Heart right ventricle (tissue), 16 donors: ENCODE results near the gene RALY. TPM values are rescaled to one million over a fixed set of nuclear protein-coding genes. Genes with fewer than 3 reads are reported as not detected.

ENCODE experiments used
- ATAC-seq, 8 donors: fragments of 200-7000 bp; cut with Tn5 transposase; one replicate each; pipeline ENCODE4 v1.9.1; 2020; ENCODE audit warnings: mild to moderate bottlenecking in 8 of 8, moderate library complexity in 8 of 8, moderate number of reproducible peaks in 1 of 8
- DNase-seq, 2 donors: peaks; one replicate each; pipeline ENCODE4 v3.0.0-alpha.2; 2020
- H3K27ac ChIP-seq, 10 donors: fragments of 200-600 bp; sonication (generic) in 2 of 10; one replicate each; pipeline versions ENCODE4 v1.5.0 to v1.8.0; 2020 to 2022; ENCODE audit warnings: mild to moderate bottlenecking in 3 of 10
- H3K27me3 ChIP-seq, 7 donors: fragments of 200-600 bp; one replicate each; pipeline ENCODE4 v1.8.0; 2021 to 2022; ENCODE audit warnings: mild to moderate bottlenecking in 2 of 7
- H3K36me3 ChIP-seq, 9 donors: fragments of 200-600 bp; sonication (generic) in 1 of 9; one replicate each; pipeline versions ENCODE4 v1.5.0 to v1.8.0; 2020 to 2022; ENCODE audit warnings: mild to moderate bottlenecking in 2 of 9
- H3K4me1 ChIP-seq, 9 donors: fragments of 200-600 bp; sonication (generic) in 1 of 9; one replicate each; pipeline versions ENCODE4 v1.5.0 to v1.8.0; 2020 to 2022; ENCODE audit warnings: mild to moderate bottlenecking in 4 of 9
- H3K4me3 ChIP-seq, 10 donors: fragments of 200-600 bp; sonication (generic) in 2 of 10; one replicate each; pipeline versions ENCODE4 v1.5.0 to v1.8.0; 2020 to 2022; ENCODE audit warnings: mild to moderate bottlenecking in 7 of 10, moderate library complexity in 2 of 10
- H3K9me3 ChIP-seq, 11 donors: fragments of 200-600 bp in 10 of 11; sonication (generic) in 2 of 11; one replicate each; pipeline versions ENCODE4 v1.5.0 to v1.8.0; 2013 to 2022; ENCODE audit warnings: mild to moderate bottlenecking in 2 of 11, control low read depth in 1 of 11, moderate library complexity in 1 of 11
- CTCF ChIP-seq, 9 donors: fragments of 200-600 bp; sonication (generic) in 2 of 9; IDR thresholded peaks; one replicate each; pipeline versions ENCODE4 v1.5.0 to v1.8.0; 2021 to 2022; ENCODE audit warnings: antibody characterized with exemption in 9 of 9, mild to moderate bottlenecking in 5 of 9, moderate library complexity in 1 of 9
- WGBS, 2 donors: extraction: QIAGEN DNeasy Blood & Tissue Kit; methylation state at CpG; one replicate each; pipeline ENCODE4 v1.1.7; 2013; ENCODE audit warnings: inconsistent platforms in 1 of 2; 5-methylcytosine and 5-hydroxymethylcytosine counted together
- intact Hi-C, 10 donors: fragments of 100-400 bp; cut with DNase I; formaldehyde crosslinking; loops; one replicate each; pipeline versions ENCODE4 v1.11.1 to v1.14.2; 2022
- polyA plus RNA-seq, 2 donors: library from polyadenylated mRNA; stranded (reverse); fragments of 200-250 nt; gene quantifications; one replicate each; pipeline ENCODE4 v1.2.3, GENCODE V29; 2013
- total RNA-seq, 10 donors: library from RNA; stranded (reverse); fragmentation: NEBNext Ultra II Directional in 3 of 10; extraction: Animal tissue kit (Norgen Biotek cat#: 25700) in 3 of 10; gene quantifications; one replicate each; pipeline versions ENCODE4 v1.2.1 to v1.2.4, GENCODE V29; 2021 to 2023
- donor health status: Arrhythmogenic right ventricular cardiomyopathy.
- donor health status: ischemic (EF 13 %, LVEDD 7.1; RV severe dilation, severe dysfunction).
- donor health status: healthy with polysubstance abuse.
- donor health status: DM: no; HTN: yes; CAD: no.
- donor health status: DM: no; HTN: no; CAD: no.
- donor health status: ischemic (EF 25% LVEDD 6.9; RV normal size, moderate dysfunction).
- donor health status: ischemic (EF 25% LVEDD 5.7; RV mildly dilated, moderate dysfunction).
- donor health status: healthy.
- donor health status: DM: yes; HTN: yes; CAD: no.
- donor health status: Ischemic cardiomyopathy.
- donor health status: ischemic (EF 35%, LVEDD 5.7; RV mildly dilated, moderate dysfunction).
- donor health status: nonischemic (EF 11% LVEDD 7.7; RV severe dilation, severe dysfunction).
- donor health status: DM: yes; HTN: yes; CAD: no.
- donor health status: PGD.
- donor health status: ischemic (EF 29% LVEDD 5.4; RV normal size, mild dysfunction).
- donor health status: nonischemic (EF 23%, LVEDD 6.1; RV moderate dilation, normal function).

RALY gene
- total and polyA plus RNA-seq, 12 donors = 84.3 to 234 (median 104) TPM

GRCh38 chr20:34004227-34004626 lies 10.5 kb downstream of the RALY start:
- H3K9me3 ChIP-seq = no peaks in the 10 kb centered on the region
- intact Hi-C loops = no loop called here
- peaks cover 0 to 84% (median 57%) of the 10 kb centered on the region in 9 donors for H3K4me1 ChIP-seq
- H3K36me3 ChIP-seq = peaks cover 0 to 7% (median 0%) of the 10 kb centered on the region in 9 donors
- no peak for ATAC-seq
- H3K27me3 ChIP-seq = no peaks in the 10 kb centered on the region
- no peak overlapping the region for H3K27ac ChIP-seq
- no peak overlapping the region for H3K4me3 ChIP-seq
- WGBS, 2 donors = 58 to 59% methylated on average over 2 of the region's 2 CpGs
- TF ChIP-seq CTCF (IDR thresholded peaks at IDR 0.05) = no peak
- DNase-seq = no peak

- Histone ChIP-seq H3K4me1 (peaks cover 0 to 84% (median 58%) of the 10 kb centered on the region in 9 donors), H3K27me3 (no peaks in the 10 kb centered on the region), H3K9me3 (no peaks in the 10 kb centered on the region), H3K36me3 (peaks cover 0 to 7% (median 0%) of the 10 kb centered on the region in 9 donors), H3K4me3 (no peak overlapping the region), H3K27ac (no peak overlapping the region)
- intact Hi-C loops = no loop called here
- no peak for ATAC-seq
- TF ChIP-seq CTCF (IDR thresholded peaks at IDR 0.05) = no peak
- no peak for DNase-seq
- 85 to 91% methylated on average over 11 of the region's 11 CpGs for WGBS, 2 donors
These were observed 11.2 kb downstream of the RALY start for GRCh38 chr20:34004790-34005457.

- no peaks in the 10 kb centered on the region for H3K9me3 ChIP-seq
- intact Hi-C loops = no loop called here
- ATAC-seq = no peak
- peaks cover 0 to 7% (median 0%) of the 10 kb centered on the region in 9 donors for H3K36me3 ChIP-seq
- H3K27me3 ChIP-seq = no peaks in the 10 kb centered on the region
- no peak overlapping the region for H3K4me3 ChIP-seq
- peaks cover 0 to 84% (median 59%) of the 10 kb centered on the region in 9 donors for H3K4me1 ChIP-seq
- WGBS, 2 donors = 86 to 92% methylated on average over 2 of the region's 2 CpGs
- DNase-seq = no peak
- no peak overlapping the region for H3K27ac ChIP-seq
- no peak for TF ChIP-seq CTCF (IDR thresholded peaks at IDR 0.05)
These were observed 12.9 kb downstream of the RALY start for GRCh38 chr20:34006619-34007018.

GRCh38 chr20:34008477-34008876 lies 14.8 kb downstream of the RALY start:
- no peak overlapping the region for H3K27ac ChIP-seq
- no peak for TF ChIP-seq CTCF (IDR thresholded peaks at IDR 0.05)
- ATAC-seq (no peak), DNase-seq (no peak)
- H3K4me1 ChIP-seq = peaks cover 0 to 89% (median 66%) of the 10 kb centered on the region in 9 donors
- no peaks in the 10 kb centered on the region for H3K27me3 ChIP-seq
- intact Hi-C loops = no loop called here
- H3K4me3 ChIP-seq = no peak overlapping the region
- peaks cover 0 to 7% (median 0%) of the 10 kb centered on the region in 9 donors for H3K36me3 ChIP-seq
- no peaks in the 10 kb centered on the region for H3K9me3 ChIP-seq
- 98 to 100% methylated on average over 1 of the region's 1 CpG for WGBS, 2 donors
